Mesodermal cell (in vitro differentiated cells): ENCODE measurements around the gene TBC1D24. TPM values are rescaled to one million over a fixed set of nuclear protein-coding genes. Genes with fewer than 3 reads are reported as not detected.

ENCODE experiments used
- H3K27ac ChIP-seq: 2 replicates; pipeline ENCODE4 v1.7.0; 2013; ENCODE audit warnings: mild to moderate bottlenecking, low read depth, low read length, moderate library complexity; ENCODE audit not compliant: severe bottlenecking
- H3K36me3 ChIP-seq: 2 replicates; pipeline ENCODE4 v1.7.1; 2013; ENCODE audit warnings: mild to moderate bottlenecking, low read length, moderate library complexity; ENCODE audit not compliant: control insufficient read depth, insufficient read depth
- H3K4me1 ChIP-seq: one replicate; pipeline ENCODE4 v1.7.1; 2013; ENCODE audit warnings: mild to moderate bottlenecking, low read length; ENCODE audit not compliant: insufficient read depth, control insufficient read depth, poor library complexity, severe bottlenecking
- H3K4me3 ChIP-seq: 2 replicates; pipeline ENCODE4 v1.7.0; 2013; ENCODE audit warnings: low read length, control low read depth, mild to moderate bottlenecking; ENCODE audit not compliant: insufficient read depth, poor library complexity, severe bottlenecking; ENCODE audit errors: extremely low read depth
- H3K9me3 ChIP-seq: 2 replicates; pipeline ENCODE4 v1.7.1; 2013; ENCODE audit warnings: mild to moderate bottlenecking, low read length, moderate library complexity; ENCODE audit not compliant: control insufficient read depth
- WGBS, 2 experiments: methylation state at CpG; one replicate each; pipeline ENCODE4 v1.1.5; 2013; ENCODE audit warnings: missing lambda C conversion rate in 2 of 2; ENCODE audit not compliant: insufficient coverage in 2 of 2; 5-methylcytosine and 5-hydroxymethylcytosine counted together
- polyA plus RNA-seq, 2 experiments: library from polyadenylated mRNA; stranded (reverse); fragments of 50-300 nt; gene quantifications; one replicate each; pipeline ENCODE4 v1.2.3, GENCODE V29; 2013

The TBC1D24 gene
- polyA plus RNA-seq (2013, experiment 1 of 2): 5.9 TPM
- 5.0 TPM for polyA plus RNA-seq (2013, experiment 2 of 2)

- no peaks in the 10 kb centered on the region for H3K9me3 ChIP-seq
- H3K27ac ChIP-seq: no peak within 1 kb of the TSS
- no peaks in the 10 kb centered on the region for H3K36me3 ChIP-seq
- peaks cover 6% of the 10 kb centered on the region for H3K4me1 ChIP-seq
- peak within 1 kb of the TSS; percentile 77 for H3K4me3 ChIP-seq
- 0 to 1% methylated on average over 35 to 47 of the region's 77 CpGs for WGBS, 2 experiments
Observed at GRCh38 chr16:2474877-2475412, at the start of gene TBC1D24. Gene TBC1D24, plus strand, starts transcription at chr16:2475127. Its CDS starts 21,022 bp downstream, at chr16:2496149.

DNA sequence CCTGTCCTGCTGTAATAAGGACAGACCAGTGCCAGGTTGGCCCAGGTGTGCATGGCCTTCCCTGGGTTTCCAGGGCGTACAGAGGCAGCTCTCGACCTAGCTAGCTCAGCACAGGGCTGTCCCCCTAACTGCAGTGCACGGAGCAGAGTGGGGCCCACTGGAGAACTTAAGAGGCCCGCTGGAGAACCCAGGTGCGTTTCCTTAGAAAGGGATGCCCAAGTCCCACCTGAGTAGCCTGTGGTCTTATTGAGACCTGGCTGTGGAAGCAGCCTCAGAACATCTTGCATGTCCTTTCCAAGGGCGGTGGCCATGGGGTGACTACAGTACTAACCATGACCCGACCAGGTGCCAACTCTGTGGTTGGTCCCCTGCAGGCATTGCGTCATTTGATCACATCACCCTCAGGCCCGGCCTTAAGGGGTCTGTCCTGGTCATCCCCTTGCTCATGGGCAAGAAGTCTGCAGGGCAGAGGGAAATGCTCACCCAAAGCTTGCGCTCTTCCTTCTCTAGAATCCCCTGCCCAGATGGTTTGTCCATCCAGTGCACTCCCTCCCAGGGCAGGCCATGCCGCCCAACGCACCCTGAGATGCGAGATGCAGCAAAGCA, 49.0 kb upstream of the TBC1D24 start:
- no peak overlapping the region for H3K27ac ChIP-seq
- H3K4me1 ChIP-seq: no peaks in the 10 kb centered on the region
- 93 to 95% methylated on average over 12 to 13 of the region's 13 CpGs for WGBS, 2 experiments
- no peak overlapping the region for H3K4me3 ChIP-seq
- H3K9me3 ChIP-seq: no peaks in the 10 kb centered on the region
- H3K36me3 ChIP-seq: peaks cover under 1% of the 10 kb centered on the region

- 94 to 100% methylated on average over 5 to 6 of the region's 6 CpGs for WGBS, 2 experiments
- H3K4me1 ChIP-seq: no peaks in the 10 kb centered on the region
- H3K27ac ChIP-seq: no peak overlapping the region
- peaks cover 11% of the 10 kb centered on the region for H3K36me3 ChIP-seq
- no peaks in the 10 kb centered on the region for H3K9me3 ChIP-seq
- no peak overlapping the region for H3K4me3 ChIP-seq
Observed at GRCh38 chr16:2426941-2427361, 48.0 kb upstream of the TBC1D24 start.

- H3K36me3 ChIP-seq: peaks cover 16% of the 10 kb centered on the region
- H3K27ac ChIP-seq: no peak overlapping the region
- H3K9me3 ChIP-seq: no peaks in the 10 kb centered on the region
- no peak overlapping the region for H3K4me3 ChIP-seq
- no peaks in the 10 kb centered on the region for H3K4me1 ChIP-seq
- WGBS, 2 experiments: 83 to 84% methylated on average over 4 of the region's 4 CpGs
Observed at GRCh38 chr16:2427526-2427925, 47.4 kb upstream of the TBC1D24 start.

- Histone ChIP-seq H3K4me1 (no peaks in the 10 kb centered on the region), H3K27ac (peak overlapping the region; percentile 36), H3K9me3 (no peaks in the 10 kb centered on the region), H3K36me3 (peaks cover 23% of the 10 kb centered on the region), H3K4me3 (peak overlapping the region; percentile 47)
- 30 to 34% methylated on average over 20 to 25 of the region's 28 CpGs for whole genome bisulfite sequencing, 2 experiments
Observed at GRCh38 chr16:2428051-2428783, 46.7 kb upstream of the TBC1D24 start.

DNA sequence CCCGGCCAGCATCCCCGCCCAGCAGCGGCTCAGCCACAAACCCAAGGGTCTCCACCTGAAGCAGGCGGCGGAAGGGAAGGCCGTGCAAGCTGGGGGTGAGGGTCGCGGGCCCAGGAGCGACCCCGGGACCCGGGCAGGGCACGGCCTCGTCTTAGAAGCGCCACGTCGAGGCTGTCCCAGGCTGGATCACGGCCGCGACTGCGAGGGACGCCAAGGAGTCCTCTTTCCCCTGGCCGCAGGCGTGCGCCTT, 46.2 kb upstream of the TBC1D24 start:
- no peaks in the 10 kb centered on the region for H3K4me1 ChIP-seq
- H3K27ac ChIP-seq: peak overlapping the region; percentile 36
- H3K36me3 ChIP-seq: peaks cover 28% of the 10 kb centered on the region
- WGBS, 2 experiments: 2 to 3% methylated on average over 19 to 23 of the region's 24 CpGs
- peak overlapping the region; percentile 47 for H3K4me3 ChIP-seq
- no peaks in the 10 kb centered on the region for H3K9me3 ChIP-seq

DNA sequence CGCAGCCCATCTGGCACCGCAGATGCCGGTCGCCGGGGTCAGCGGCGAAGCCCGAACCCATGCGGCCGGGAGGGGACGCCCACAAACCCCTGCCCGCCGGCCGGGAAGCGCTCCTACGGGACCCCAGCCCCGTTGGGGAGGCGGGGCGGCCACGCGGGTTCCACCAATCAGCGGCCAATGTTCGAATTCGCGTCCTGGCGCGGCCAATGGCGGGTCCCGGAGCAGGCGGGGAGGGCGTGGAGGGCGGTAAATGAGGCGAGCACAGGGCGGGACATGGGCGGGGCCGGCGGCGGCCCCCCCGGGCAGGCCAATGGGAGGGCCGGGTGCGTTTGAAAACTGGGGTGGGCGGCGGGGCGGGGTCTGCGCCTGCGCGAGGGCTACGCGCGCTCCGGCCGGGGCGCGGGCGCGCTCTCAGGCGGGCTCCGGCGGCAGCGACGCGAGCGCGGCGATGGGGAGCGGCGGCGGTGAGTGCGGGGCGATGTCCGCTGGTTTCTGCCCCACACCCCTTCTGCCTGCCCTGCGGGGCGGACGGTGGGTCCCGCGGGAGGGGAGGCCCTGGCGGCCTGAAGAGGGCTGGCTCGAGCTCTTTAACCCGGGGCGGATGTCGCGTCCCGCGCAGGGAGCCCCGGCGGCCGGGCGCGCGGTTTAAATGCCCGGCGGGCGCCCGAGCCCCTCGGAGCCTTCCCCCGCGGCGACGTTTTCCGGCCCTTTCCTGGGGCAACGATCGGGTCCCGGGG, 45.7 kb upstream of the TBC1D24 start, which contains the start of gene CCNF:
Gene CCNF, plus strand, starts transcription at position 414 of the 737 bp plus-strand sequence. Its CDS starts 35 bp downstream, at position 449.
- Histone ChIP-seq H3K9me3 (no peaks in the 10 kb centered on the region), H3K36me3 (peaks cover 31% of the 10 kb centered on the region), H3K4me3 (peak within 1 kb of the TSS; percentile 93), H3K27ac (peak within 1 kb of the TSS; percentile 36), H3K4me1 (no peaks in the 10 kb centered on the region)
- WGBS, 2 experiments: 0% methylated on average over 58 to 98 of the region's 103 CpGs

DNA sequence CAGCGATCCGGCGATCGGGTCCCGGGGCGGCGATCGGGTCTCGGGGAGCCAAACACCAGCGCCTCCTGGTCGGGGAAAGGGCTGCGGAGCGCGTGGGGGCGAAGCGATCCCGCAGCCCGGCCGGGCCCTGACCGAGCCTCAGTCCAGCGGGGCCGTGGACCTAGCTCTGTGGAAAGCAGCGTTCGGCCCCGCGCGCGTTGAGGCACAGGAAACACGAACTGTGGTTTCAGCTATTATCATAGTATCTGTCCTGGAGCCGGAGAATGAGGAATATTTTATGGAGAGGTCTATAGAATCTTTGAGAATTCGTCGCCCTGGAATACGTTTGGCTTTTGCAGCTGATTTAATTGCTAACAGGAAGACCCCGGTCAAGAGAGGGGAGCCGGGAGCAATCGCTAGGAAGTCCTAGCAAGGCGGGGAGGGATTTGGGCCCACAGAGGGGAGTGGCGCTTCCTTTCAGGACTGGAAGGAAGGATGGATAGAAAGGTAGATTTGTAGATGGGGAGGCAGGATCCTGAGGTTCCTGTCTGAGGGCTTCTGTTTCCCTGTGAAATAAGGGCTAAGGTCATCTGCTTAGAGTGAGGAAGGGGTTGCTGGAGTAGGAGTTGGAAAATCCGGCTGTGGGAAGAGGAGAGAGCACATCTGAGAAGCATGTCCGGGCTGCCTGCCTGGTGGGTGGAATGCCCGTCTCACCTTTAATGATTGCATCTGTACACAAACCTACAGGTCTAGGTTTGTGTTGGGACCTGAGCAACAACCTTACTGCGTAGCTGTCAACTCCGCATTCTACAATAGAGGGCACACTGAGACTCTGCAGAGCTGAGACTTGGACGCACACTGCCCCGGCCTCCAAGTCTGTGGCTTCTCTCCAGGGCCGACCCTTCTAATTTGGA, 44.9 kb upstream of the TBC1D24 start:
- 8% methylated on average over 45 of the region's 46 CpGs for WGBS, 2 experiments
- H3K27ac ChIP-seq: peak overlapping the region; percentile 16

GRCh38 chr16:2432286-2432685, 42.6 kb upstream of the TBC1D24 start:
- H3K27ac ChIP-seq: no peak overlapping the region
- H3K4me3 ChIP-seq: no peak overlapping the region
- no peaks in the 10 kb centered on the region for H3K9me3 ChIP-seq
- no peaks in the 10 kb centered on the region for H3K4me1 ChIP-seq
- WGBS, 2 experiments: 92 to 94% methylated on average over 6 of the region's 6 CpGs
- H3K36me3 ChIP-seq: peaks cover 57% of the 10 kb centered on the region

More for the DNA sequence above, 44.9 kb upstream of the TBC1D24 start:
- Histone ChIP-seq H3K4me1 (no peaks in the 10 kb centered on the region), H3K9me3 (no peaks in the 10 kb centered on the region), H3K4me3 (peak overlapping the region; percentile 93), H3K36me3 (peaks cover 38% of the 10 kb centered on the region)
